Lung (tissue), 12 donors: ENCODE measurements around the gene LSAMP. TPM values are rescaled to one million over a fixed set of nuclear protein-coding genes. Genes with fewer than 3 reads are reported as not detected.

Experiments used
- ATAC-seq: fragments of 200-7000 bp; cut with Tn5 transposase; one replicate; pipeline ENCODE4 v1.9.1; 2020; ENCODE audit warnings: moderate number of reproducible peaks; ENCODE audit not compliant: insufficient read depth, low FRiP score
- DNase-seq, 3 donors: peaks; one replicate each; pipeline ENCODE4 v3.0.0-alpha.2; 2013 to 2017
- H3K27ac ChIP-seq, 2 donors: one replicate each; pipeline ENCODE4 v1.5.1; 2013; ENCODE audit warnings: mild to moderate bottlenecking in 2 of 2, moderate library complexity in 2 of 2, control low read depth in 1 of 2, inconsistent platforms in 1 of 2, low read depth in 1 of 2, low read length in 1 of 2
- H3K27me3 ChIP-seq, 3 donors: one replicate each; pipeline ENCODE4 v1.5.1; 2013; ENCODE audit warnings: low read length in 2 of 3; ENCODE audit not compliant: control insufficient read depth in 3 of 3, insufficient read depth in 3 of 3
- H3K36me3 ChIP-seq, 4 donors: one replicate each; pipeline ENCODE4 v1.5.1; 2013; ENCODE audit warnings: low read length in 4 of 4, mild to moderate bottlenecking in 1 of 4, moderate library complexity in 1 of 4; ENCODE audit not compliant: control insufficient read depth in 4 of 4, insufficient read depth in 4 of 4
- H3K4me1 ChIP-seq, 5 donors: one replicate each; pipeline ENCODE4 v1.5.1; 2013; ENCODE audit warnings: low read length in 5 of 5, mild to moderate bottlenecking in 2 of 5, moderate library complexity in 1 of 5; ENCODE audit not compliant: control insufficient read depth in 5 of 5, insufficient read depth in 5 of 5
- H3K4me3 ChIP-seq: one replicate; pipeline ENCODE4 v1.5.1; 2013; ENCODE audit warnings: mild to moderate bottlenecking, control low read depth, moderate library complexity
- H3K9ac ChIP-seq, 2 donors: one replicate each; pipeline ENCODE4 v1.5.1; 2013; ENCODE audit warnings: low read length in 2 of 2, control low read depth in 1 of 2; ENCODE audit not compliant: insufficient read depth in 1 of 2
- H3K9me3 ChIP-seq, 4 donors: one replicate each; pipeline ENCODE4 v1.5.1; 2013; ENCODE audit warnings: low read length in 3 of 4, mild to moderate bottlenecking in 1 of 4, moderate library complexity in 1 of 4; ENCODE audit not compliant: control insufficient read depth in 4 of 4, insufficient read depth in 3 of 4
- WGBS, 2 donors: extraction: QIAGEN DNeasy Blood & Tissue Kit; methylation state at CpG; one replicate each; pipeline ENCODE4 v1.1.7; 2013; 5-methylcytosine and 5-hydroxymethylcytosine counted together
- polyA plus RNA-seq, 2 donors: library from polyadenylated mRNA; stranded (reverse); fragments of 200-250 nt; gene quantifications; one replicate each; pipeline ENCODE4 v1.2.1, GENCODE V29; 2013
- total RNA-seq, 2 donors: library from RNA; depleted of rRNA in 1 of 2; stranded (reverse); fragments of >200 nt in 1 of 2; gene quantifications; one replicate each; pipeline ENCODE4 v1.2.1, GENCODE V29; 2014 to 2021
- TF ChIP-seq, protein P1 (sequence below): IDR thresholded peaks from 2 replicates; pipeline ENCODE4 v1.5.1; 2012; ENCODE audit warnings: mild to moderate bottlenecking; ENCODE audit errors: control extremely low read depth, extremely low read depth
- donor health status: control.
- donor health status: control.
- donor health status: Bipolar disorder and iron deficiency.
- donor health status: healthy.
- donor health status: DM: yes; HTN: yes; CAD: no.

LSAMP gene
- total and polyA plus RNA-seq, 4 donors = 1.6 to 21.9 (median 9.5) TPM

DNA sequence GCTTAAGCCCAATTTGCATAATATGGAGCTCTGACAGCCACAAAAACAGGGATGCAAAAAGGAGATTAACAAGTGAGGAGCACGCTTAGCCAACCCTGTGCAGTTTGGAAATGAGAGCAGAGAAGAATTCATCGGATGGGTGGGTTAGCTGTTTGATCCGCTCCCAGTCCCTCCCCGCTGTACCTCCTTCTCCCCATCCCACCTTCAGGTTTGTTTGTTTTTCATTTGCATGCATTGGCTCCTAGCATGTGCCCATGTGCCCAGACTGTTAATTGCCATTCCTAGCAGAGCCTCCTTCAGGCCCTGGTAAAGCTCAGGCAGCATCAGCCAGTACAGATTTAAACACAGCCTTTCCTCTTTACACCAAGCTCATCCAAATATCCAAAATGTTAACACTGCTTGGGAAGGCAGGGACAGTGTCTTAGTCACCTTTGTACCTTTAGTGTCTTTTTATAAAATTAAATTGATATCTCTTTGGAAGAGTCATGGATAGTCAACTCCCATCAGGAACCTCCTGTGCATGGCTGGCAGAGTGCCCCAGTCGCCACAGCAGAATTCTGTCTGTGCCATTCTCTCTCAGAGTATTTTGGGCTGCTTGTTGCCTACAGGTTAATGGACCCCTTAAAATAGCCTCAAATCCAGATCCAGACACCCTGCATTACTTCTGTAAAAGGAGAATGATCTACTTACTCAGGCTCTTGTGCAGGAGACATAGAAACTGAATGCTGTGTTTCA is 244.2 kb downstream of the LSAMP start:
- Histone ChIP-seq H3K4me1 (no peaks in the 10 kb centered on the region), H3K27me3 (no peaks in the 10 kb centered on the region), H3K4me3 (no peak overlapping the region), H3K9me3 (no peaks in the 10 kb centered on the region), H3K27ac (no peak overlapping the region), H3K9ac (no peak overlapping the region), H3K36me3 (no peaks in the 10 kb centered on the region)
- no peak for ATAC-seq
- TF ChIP-seq, protein P1, sequence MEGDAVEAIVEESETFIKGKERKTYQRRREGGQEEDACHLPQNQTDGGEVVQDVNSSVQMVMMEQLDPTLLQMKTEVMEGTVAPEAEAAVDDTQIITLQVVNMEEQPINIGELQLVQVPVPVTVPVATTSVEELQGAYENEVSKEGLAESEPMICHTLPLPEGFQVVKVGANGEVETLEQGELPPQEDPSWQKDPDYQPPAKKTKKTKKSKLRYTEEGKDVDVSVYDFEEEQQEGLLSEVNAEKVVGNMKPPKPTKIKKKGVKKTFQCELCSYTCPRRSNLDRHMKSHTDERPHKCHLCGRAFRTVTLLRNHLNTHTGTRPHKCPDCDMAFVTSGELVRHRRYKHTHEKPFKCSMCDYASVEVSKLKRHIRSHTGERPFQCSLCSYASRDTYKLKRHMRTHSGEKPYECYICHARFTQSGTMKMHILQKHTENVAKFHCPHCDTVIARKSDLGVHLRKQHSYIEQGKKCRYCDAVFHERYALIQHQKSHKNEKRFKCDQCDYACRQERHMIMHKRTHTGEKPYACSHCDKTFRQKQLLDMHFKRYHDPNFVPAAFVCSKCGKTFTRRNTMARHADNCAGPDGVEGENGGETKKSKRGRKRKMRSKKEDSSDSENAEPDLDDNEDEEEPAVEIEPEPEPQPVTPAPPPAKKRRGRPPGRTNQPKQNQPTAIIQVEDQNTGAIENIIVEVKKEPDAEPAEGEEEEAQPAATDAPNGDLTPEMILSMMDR = no peak
- 58 to 81% methylated on average over 5 of the region's 5 CpGs for WGBS, 2 donors
- DNase-seq = no peak

DNA sequence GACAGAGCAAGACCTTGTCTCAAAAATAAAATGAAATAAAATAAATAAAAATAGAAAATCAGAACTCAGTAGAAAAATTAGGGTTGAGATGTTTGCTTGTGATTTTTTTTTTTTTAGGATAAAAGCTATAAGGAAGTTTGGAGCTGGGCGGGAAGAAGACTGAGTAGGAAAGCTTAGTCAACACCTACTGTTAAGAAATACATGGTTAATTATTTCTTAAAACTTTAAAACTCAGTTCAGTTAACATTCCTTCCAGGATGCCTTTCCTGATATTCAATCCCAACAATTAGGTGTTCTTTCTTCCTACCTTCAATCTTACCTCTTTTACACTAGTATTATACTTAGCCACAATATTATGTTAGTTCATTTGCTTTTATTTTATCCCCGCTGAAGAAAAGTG is 246.2 kb downstream of the LSAMP start:
- no peak overlapping the region for H3K9ac ChIP-seq
- no peak overlapping the region for H3K4me3 ChIP-seq
- ATAC-seq (no peak), DNase-seq (no peak)
- TF ChIP-seq, protein P1 = no peak
- WGBS, 2 donors = 83 to 93% methylated on average over 2 of the region's 2 CpGs
- H3K27me3 ChIP-seq = no peaks in the 10 kb centered on the region
- H3K27ac ChIP-seq = no peak overlapping the region
- H3K36me3 ChIP-seq = no peaks in the 10 kb centered on the region
- no peaks in the 10 kb centered on the region for H3K9me3 ChIP-seq
- no peaks in the 10 kb centered on the region for H3K4me1 ChIP-seq

DNA sequence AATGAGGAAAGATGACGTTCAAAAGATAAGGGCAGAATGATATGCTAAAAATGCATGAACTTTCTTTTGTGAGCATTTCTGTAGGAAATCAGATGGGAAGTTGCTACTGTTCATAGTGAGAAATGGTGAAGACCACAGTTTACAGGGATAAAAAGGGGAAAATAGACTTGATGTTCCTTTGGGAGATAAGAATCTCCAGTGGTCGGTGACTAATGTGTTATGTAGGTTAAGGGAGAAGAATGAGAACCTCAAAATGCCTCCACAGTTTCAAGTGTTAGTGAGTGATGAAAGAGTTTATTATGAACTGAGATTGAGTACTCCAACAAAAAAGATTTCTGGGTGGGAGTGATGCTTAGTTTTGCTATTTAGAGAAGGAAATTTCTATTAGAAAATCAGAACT is 247.2 kb downstream of the LSAMP start:
- H3K4me3 ChIP-seq = no peak overlapping the region
- TF ChIP-seq, protein P1 = no peak
- H3K4me1 ChIP-seq = no peaks in the 10 kb centered on the region
- H3K9ac ChIP-seq = no peak overlapping the region
- ATAC-seq (no peak), DNase-seq (no peak)
- no peaks in the 10 kb centered on the region for H3K9me3 ChIP-seq
- no peak overlapping the region for H3K27ac ChIP-seq
- WGBS, 2 donors = 45 to 72% methylated on average over 2 of the region's 2 CpGs
- no peaks in the 10 kb centered on the region for H3K36me3 ChIP-seq
- H3K27me3 ChIP-seq = no peaks in the 10 kb centered on the region

DNA sequence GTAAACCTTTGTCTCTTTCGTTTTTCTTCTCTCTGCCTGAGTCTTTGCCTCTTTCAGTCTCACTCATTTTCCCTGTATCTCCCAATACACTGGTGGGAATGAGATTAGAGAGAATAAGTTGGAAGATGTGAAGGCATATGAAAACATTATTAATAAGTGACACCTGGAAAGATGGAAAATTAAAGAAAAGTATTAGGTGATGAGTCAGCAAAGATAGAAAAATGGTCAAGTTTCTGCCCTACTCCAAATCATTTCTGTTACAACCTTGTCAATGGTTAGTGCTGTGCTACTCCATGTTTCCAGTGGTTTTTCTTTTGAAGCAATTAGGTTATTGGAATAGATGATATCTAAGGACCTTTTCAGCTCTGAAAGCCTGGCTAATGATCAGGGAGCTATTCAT is 252.8 kb downstream of the LSAMP start:
- Histone ChIP-seq H3K36me3 (no peaks in the 10 kb centered on the region), H3K27ac (no peak overlapping the region), H3K27me3 (no peaks in the 10 kb centered on the region), H3K4me1 (no peaks in the 10 kb centered on the region), H3K9me3 (no peaks in the 10 kb centered on the region), H3K9ac (no peak overlapping the region), H3K4me3 (no peak overlapping the region)
- 76 to 88% methylated on average over 1 of the region's 1 CpG for WGBS, 2 donors
- DNase-seq (no peak), ATAC-seq (no peak)
- TF ChIP-seq, protein P1 = no peak
